ENCODE measurements around the gene G6PC1. TPM values are rescaled to one million over a fixed set of nuclear protein-coding genes. Genes with fewer than 3 reads are reported as not detected.
A peak's percentile ranks its signal among the peaks of the same experiment; 100 is the strongest.

G6PC1 gene
- total and polyA plus RNA-seq, 2 of the 13 experiments (the other 11 are each of a cell fraction or from before 2014, with no cell fraction given): 1.7 to 37.9 TPM

DNA sequence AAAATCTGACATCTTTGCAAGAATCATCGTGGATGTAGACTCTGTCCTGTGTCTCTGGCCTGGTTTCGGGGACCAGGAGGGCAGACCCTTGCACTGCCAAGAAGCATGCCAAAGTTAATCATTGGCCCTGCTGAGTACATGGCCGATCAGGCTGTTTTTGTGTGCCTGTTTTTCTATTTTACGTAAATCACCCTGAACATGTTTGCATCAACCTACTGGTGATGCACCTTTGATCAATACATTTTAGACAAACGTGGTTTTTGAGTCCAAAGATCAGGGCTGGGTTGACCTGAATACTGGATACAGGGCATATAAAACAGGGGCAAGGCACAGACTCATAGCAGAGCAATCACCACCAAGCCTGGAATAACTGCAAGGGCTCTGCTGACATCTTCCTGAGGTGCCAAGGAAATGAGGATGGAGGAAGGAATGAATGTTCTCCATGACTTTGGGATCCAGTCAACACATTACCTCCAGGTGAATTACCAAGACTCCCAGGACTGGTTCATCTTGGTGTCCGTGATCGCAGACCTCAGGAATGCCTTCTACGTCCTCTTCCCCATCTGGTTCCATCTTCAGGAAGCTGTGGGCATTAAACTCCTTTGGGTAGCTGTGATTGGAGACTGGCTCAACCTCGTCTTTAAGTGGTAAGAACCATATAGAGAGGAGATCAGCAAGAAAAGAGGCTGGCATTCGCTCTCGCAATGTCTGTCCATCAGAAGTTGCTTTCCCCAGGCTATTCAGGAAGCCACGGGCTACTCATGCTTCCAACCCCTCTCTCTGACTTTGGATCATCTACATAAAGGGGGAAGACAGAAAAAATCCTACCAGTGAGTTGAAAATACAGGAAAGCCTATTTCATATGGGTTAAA lies at the start of gene G6PC1 (continued):
- peak; percentile 90 for TF ChIP-seq FOXA3 (CRISPR knock-in tag; IDR thresholded peaks at IDR 0.05)
- TF ChIP-seq HOXA7 (CRISPR knock-in tag; IDR thresholded peaks at IDR 0.05): no peak
- no peak for TF ChIP-seq PRPF4 (IDR thresholded peaks at IDR 0.05; ENCODE audit: low read depth, low read length, poor library complexity, severe bottlenecking)
- TF ChIP-seq ASH2L (IDR thresholded peaks at IDR 0.05; ENCODE audit: insufficient read length, low read depth, low read length): peak; percentile 56
- peak; percentile 98 for TF ChIP-seq SALL1 (CRISPR knock-in tag; IDR thresholded peaks at IDR 0.05)
- 0 out of 2 replicates have a peak, but pooled peaks have one; percentile 23 for TF ChIP-seq JUND (CRISPR knock-in tag; IDR thresholded peaks at IDR 0.05)
- peak; percentile 59 for TF ChIP-seq RXRA (CRISPR knock-in tag; IDR thresholded peaks at IDR 0.05)
- TF ChIP-seq ELF4 (CRISPR knock-in tag; IDR thresholded peaks at IDR 0.05; ENCODE audit: borderline replicate concordance): peak; percentile 62; the same call in 1 of the 2 replicates
- peak; percentile 73; the same call in 1 of the 2 replicates for TF ChIP-seq ZNF136 (CRISPR knock-in tag; IDR thresholded peaks at IDR 0.05; ENCODE audit: low read depth)
- TF ChIP-seq ZFP36L2 (CRISPR knock-in tag; IDR thresholded peaks at IDR 0.05): peak; percentile 59; the same call in 1 of the 2 replicates
- peak; percentile 1; the same call in 1 of the 2 replicates for TF ChIP-seq ZFP37 (CRISPR knock-in tag; IDR thresholded peaks at IDR 0.05; ENCODE audit: borderline replicate concordance)
- TF ChIP-seq ZNF549 (CRISPR knock-in tag; IDR thresholded peaks at IDR 0.05): no peak
- TF ChIP-seq ZNF577 (CRISPR knock-in tag; IDR thresholded peaks at IDR 0.05; ENCODE audit: borderline replicate concordance, low read depth): no peak
- no peak for TF ChIP-seq ZNF318 (CRISPR knock-in tag; IDR thresholded peaks at IDR 0.05)
- no peak for TF ChIP-seq KDM5B (CRISPR knock-in tag; IDR thresholded peaks at IDR 0.05; ENCODE audit: borderline replicate concordance)
- TF ChIP-seq ZSCAN9 (CRISPR knock-in tag; IDR thresholded peaks at IDR 0.05; ENCODE audit: borderline replicate concordance): peak; percentile 74; the same call in 1 of the 2 replicates
- TF ChIP-seq BRF2 (CRISPR knock-in tag; IDR thresholded peaks at IDR 0.05): no peak
- TF ChIP-seq NFE2L1 (CRISPR knock-in tag; IDR thresholded peaks at IDR 0.05; ENCODE audit: borderline replicate concordance): no peak

Measured in HepG2 (cell line).